Measurements from ENCODE around the gene ARPC3. TPM values are rescaled to one million over a fixed set of nuclear protein-coding genes. Genes with fewer than 3 reads are reported as not detected.
"Not testable (repeated sequence)": the region's sequence is repeated elsewhere in the genome, so short reads cannot be mapped to it uniquely, and the experiment has no call there.

The ARPC3 gene
- total RNA-seq, 6 experiments from 2014 or later, result 65.4 to 291 (median 101) TPM

DNA sequence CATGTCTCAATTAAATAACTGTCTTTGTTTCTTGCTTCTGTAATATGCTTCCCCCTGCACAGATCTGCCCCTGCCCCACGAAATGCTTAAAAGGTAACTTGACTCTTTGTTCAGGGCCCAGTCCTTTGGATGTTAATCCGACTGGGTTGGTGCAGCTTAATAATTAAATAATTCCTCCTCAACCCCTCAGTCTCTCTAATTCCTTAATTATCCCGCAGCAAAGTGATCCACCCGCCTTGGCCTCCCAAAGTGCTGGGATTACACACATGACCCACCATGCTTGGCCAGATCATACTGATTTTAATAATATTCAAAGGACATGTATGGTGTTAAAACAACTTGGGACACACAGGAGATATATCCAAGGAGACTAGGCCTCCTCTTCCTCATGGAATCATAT lies 28.4 kb downstream of the ARPC3 start:
- TF ChIP-seq, protein P1, sequence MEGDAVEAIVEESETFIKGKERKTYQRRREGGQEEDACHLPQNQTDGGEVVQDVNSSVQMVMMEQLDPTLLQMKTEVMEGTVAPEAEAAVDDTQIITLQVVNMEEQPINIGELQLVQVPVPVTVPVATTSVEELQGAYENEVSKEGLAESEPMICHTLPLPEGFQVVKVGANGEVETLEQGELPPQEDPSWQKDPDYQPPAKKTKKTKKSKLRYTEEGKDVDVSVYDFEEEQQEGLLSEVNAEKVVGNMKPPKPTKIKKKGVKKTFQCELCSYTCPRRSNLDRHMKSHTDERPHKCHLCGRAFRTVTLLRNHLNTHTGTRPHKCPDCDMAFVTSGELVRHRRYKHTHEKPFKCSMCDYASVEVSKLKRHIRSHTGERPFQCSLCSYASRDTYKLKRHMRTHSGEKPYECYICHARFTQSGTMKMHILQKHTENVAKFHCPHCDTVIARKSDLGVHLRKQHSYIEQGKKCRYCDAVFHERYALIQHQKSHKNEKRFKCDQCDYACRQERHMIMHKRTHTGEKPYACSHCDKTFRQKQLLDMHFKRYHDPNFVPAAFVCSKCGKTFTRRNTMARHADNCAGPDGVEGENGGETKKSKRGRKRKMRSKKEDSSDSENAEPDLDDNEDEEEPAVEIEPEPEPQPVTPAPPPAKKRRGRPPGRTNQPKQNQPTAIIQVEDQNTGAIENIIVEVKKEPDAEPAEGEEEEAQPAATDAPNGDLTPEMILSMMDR (IDR thresholded peaks at IDR 0.05), result no peak
- no peak for TF ChIP-seq POLR2A (IDR thresholded peaks at IDR 0.05)
- H3K27me3 ChIP-seq, result no peaks in the 10 kb centered on the region
- DNase-seq, result no peak
- H3K27ac ChIP-seq, result no peak overlapping the region
- no peaks in the 10 kb centered on the region for H3K9me3 ChIP-seq
- H3K4me3 ChIP-seq, result no peak overlapping the region
- 68% methylated on average over 4 of the region's 4 CpGs for WGBS (ENCODE audit: insufficient coverage, low coverage, low lambda C conversion rate, missing lambda C conversion rate)
- H3K36me3 ChIP-seq, result no peaks in the 10 kb centered on the region
- H3K4me1 ChIP-seq, result no peaks in the 10 kb centered on the region
- intact Hi-C loops (cut with DNase I), result no loop called here
- no peak for ATAC-seq

DNA sequence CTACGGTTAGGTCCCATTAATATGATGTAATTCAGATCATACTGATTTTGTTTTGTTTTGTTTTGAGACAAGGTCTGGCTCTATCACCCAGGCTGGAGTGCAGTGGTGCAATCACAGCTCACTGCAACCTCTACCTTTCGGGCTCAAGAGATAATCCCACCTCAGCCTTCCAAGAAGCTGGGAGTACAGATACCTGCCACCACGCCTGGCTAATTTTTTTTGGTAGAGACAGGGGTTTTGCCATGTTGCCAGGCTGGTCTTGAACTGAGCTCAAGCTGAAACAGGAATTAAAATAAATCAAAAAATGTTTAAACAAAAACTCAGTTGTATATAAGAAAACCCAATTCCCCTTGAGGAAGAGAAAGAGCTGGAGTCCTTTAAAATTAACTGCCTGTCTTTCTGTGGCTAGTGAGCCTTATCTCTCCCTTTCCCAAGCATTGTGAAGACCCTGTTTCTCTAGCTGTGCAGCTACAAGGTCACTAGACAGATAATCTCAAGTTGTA lies 28.9 kb downstream of the ARPC3 start:
- TF ChIP-seq, protein P1 (IDR thresholded peaks at IDR 0.05), result no peak
- no peak for TF ChIP-seq POLR2A (IDR thresholded peaks at IDR 0.05)
- Histone ChIP-seq H3K4me1 (no peaks in the 10 kb centered on the region), H3K9me3 (no peaks in the 10 kb centered on the region), H3K36me3 (no peaks in the 10 kb centered on the region), H3K27me3 (no peaks in the 10 kb centered on the region), H3K4me3 (no peak overlapping the region), H3K27ac (no peak overlapping the region)
- ATAC-seq (no peak), DNase-seq (no peak)
- intact Hi-C loops (cut with DNase I), result no loop called here
- WGBS (ENCODE audit: insufficient coverage, low coverage, low lambda C conversion rate, missing lambda C conversion rate), result 44% methylated on average over 3 of the region's 3 CpGs

DNA sequence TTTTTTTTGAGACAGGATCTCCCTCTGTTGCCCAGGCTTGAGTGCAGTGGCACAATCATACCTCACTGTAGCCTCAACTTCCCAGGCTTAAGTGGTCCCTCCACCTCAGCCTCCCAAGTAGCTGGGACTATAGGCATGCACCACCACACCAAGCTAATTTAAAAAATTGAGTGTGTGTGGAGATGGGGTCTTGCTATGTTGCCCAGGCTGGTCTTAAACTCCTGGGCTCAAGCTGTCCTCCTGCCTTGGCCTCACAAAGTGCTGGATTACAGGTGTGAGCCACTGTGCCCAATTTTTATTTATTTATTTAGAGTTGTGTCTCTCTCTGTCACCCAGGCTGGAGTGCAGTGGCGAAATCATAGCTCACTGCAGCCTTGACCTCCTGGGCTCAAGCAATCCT lies 29.5 kb downstream of the ARPC3 start:
- H3K4me1 ChIP-seq; H3K4me3 ChIP-seq; intact Hi-C loops (cut with DNase I); H3K9me3 ChIP-seq; H3K36me3 ChIP-seq; DNase-seq; ATAC-seq; H3K27me3 ChIP-seq; H3K27ac ChIP-seq: not testable (repeated sequence)
- WGBS (ENCODE audit: insufficient coverage, low coverage, low lambda C conversion rate, missing lambda C conversion rate), result 50% methylated on average over 1 of the region's 1 CpG

DNA sequence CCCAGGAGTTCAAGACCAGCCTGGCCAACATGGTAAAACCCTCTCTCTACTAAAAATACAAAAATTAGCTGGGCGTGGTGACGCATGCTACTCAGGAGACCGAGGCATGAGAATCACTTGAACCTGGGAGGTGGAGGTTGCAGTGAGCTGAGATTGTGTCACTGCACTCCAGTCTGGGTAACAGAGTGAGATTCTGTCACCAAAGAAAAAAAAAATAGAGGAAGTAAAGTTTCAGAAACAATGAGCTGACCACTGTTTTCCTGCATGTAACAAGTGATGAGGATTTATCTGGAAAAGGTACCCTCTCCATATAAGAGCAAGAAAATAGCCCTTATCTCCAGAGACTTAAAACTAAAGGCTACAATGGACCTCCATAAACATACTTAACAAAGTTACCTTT lies 33.0 kb downstream of the ARPC3 start:
- H3K4me3 ChIP-seq; H3K27ac ChIP-seq; intact Hi-C loops (cut with DNase I); H3K27me3 ChIP-seq; H3K4me1 ChIP-seq; H3K36me3 ChIP-seq; DNase-seq; H3K9me3 ChIP-seq; ATAC-seq: not testable (repeated sequence)
- 90% methylated on average over 3 of the region's 3 CpGs for WGBS (ENCODE audit: insufficient coverage, low coverage, low lambda C conversion rate, missing lambda C conversion rate)

DNA sequence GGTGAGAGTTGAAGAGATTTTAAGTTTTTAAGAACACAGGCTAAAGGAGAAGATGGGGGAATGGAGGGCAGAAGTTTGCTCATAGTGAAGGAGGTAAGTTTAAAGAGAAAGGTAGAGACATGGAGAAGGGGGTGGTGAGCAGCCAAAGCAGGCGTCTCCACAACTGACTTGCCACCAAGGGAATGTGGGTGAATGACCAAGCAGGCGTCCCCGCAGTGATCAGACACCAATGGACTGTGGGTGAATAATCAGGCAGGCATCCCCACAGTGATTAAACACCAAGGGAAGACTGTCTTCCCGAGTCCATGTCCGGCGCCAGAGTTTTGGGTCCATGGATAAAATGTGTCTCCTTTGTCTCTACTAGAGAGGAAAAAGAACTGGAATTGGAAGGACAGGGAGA lies 40.1 kb downstream of the ARPC3 start:
- 74% methylated on average over 5 of the region's 6 CpGs for WGBS (ENCODE audit: insufficient coverage, low coverage, low lambda C conversion rate, missing lambda C conversion rate)
- H3K36me3 ChIP-seq; H3K9me3 ChIP-seq; H3K4me1 ChIP-seq; H3K4me3 ChIP-seq; DNase-seq; intact Hi-C loops (cut with DNase I); H3K27ac ChIP-seq; H3K27me3 ChIP-seq; ATAC-seq: not testable (repeated sequence)

DNA sequence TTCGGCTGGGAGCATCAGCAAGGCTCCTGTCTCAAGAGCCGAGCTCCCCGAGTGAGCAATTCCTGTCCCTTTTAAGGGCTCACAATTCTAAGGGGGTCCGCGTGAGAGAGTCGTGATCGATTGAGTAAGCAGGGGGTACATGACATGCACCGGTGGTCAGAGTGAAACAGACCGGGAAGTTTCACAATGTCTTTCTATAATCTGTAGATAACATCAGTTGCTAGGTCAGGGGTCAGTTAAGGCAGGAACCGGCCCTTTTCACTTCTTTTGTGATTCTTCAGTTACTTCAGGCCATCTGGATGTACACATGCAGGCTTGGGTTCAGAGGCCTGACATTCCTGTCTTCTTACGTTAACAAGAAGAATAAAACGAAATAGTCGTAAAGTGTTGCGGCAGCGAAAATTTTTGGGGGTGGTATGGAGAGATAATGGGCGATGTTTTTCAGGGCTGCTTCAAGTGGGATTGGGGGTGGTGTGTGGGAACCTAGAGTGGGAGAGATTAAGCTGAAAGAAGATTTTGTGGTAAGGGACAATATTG lies 44.9 kb downstream of the ARPC3 start:
- H3K9me3 ChIP-seq; H3K36me3 ChIP-seq; H3K27me3 ChIP-seq; DNase-seq; H3K27ac ChIP-seq; intact Hi-C loops (cut with DNase I); ATAC-seq; H3K4me3 ChIP-seq: not testable (repeated sequence)
- H3K4me1 ChIP-seq, result peaks cover 0 to 10% (median 4%) of the 10 kb centered on the region in 4 donors
- 83% methylated on average over 15 of the region's 16 CpGs for WGBS (ENCODE audit: insufficient coverage, low coverage, low lambda C conversion rate, missing lambda C conversion rate)
